Measurements from ENCODE around the gene REEP3. TPM values are rescaled to one million over a fixed set of nuclear protein-coding genes. Genes with fewer than 3 reads are reported as not detected.
"Not testable (repeated sequence)": the region's sequence is repeated elsewhere in the genome, so short reads cannot be mapped to it uniquely, and the experiment has no call there.

Gene REEP3
- total RNA-seq, 1 experiment from 2014 or later: 39.6 TPM

GRCh38 chr10:63664341-63664885 is 143.2 kb downstream of the REEP3 start:
- intact Hi-C loops (cut with micrococcal nuclease; ENCODE audit: unreplicated experiment): no loop called here
- no peak overlapping the region for H3K4me3 ChIP-seq (ENCODE audit: low read depth, low read length, poor library complexity, severe bottlenecking)
- no peaks in the 10 kb centered on the region for H3K36me3 ChIP-seq (ENCODE audit: insufficient read depth, low read length, poor library complexity, severe bottlenecking)
- H3K27me3 ChIP-seq (replicated peaks; ENCODE audit: insufficient read depth, low read depth, low read length, poor library complexity): no peaks in the 10 kb centered on the region
- peak overlapping the region; percentile 47 for H3K27ac ChIP-seq (ENCODE audit: low read depth, low read length, poor library complexity, severe bottlenecking)
- TF ChIP-seq CTCF (conservative IDR thresholded peaks at IDR 0.05; ENCODE audit: low read depth, low read length) (no peak), EZH2 (IDR thresholded peaks at IDR 0.05; ENCODE audit: borderline replicate concordance, low read depth, low read length, poor library complexity, severe bottlenecking) (no peak)
- no peak for DNase-seq (ENCODE audit: low spot score)
- POLR2A ChIA-PET (ENCODE audit: low non-redundant PET): no interaction called here
- H3K9me3 ChIP-seq (ENCODE audit: low read depth, low read length, poor library complexity, severe bottlenecking): no peaks in the 10 kb centered on the region
- CTCF ChIA-PET: no interaction called here
- BruUV-seq (replicated peaks): no TSS peak
- peaks cover 14% of the 10 kb centered on the region for H3K4me1 ChIP-seq (ENCODE audit: insufficient read depth, low read length, poor library complexity, severe bottlenecking)

DNA sequence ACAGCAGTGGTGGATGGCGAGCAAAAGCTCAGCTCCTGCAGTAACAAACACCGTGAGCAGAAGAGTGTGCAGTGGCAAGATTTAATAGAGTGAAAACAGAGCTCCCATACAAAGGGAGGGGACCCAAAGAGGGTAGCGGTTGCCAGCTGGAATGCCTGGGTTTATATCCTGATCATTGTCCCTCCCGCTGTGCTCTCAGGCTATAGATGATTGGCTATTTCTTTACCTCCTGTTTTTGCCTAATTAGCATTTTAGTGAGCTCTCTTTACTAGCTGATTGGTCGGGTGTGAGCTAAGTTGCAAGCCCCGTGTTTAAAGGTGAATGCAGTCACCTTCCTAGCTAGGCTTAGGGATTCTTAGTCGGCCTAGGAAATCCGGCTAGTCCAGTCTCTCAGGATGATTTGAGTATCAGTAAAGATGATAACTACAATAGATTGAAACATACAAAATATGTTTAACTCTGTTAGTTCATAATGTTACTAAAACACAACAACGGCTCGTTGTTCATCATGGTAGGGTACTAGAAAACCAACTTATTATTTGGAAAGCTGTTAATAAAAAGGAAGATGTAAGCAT is 143.9 kb downstream of the REEP3 start:
- CTCF ChIA-PET; H3K27me3 ChIP-seq (replicated peaks; ENCODE audit: insufficient read depth, low read depth, low read length, poor library complexity); H3K9me3 ChIP-seq (ENCODE audit: low read depth, low read length, poor library complexity, severe bottlenecking); intact Hi-C loops (cut with micrococcal nuclease; ENCODE audit: unreplicated experiment); DNase-seq (ENCODE audit: low spot score); POLR2A ChIA-PET (ENCODE audit: low non-redundant PET); H3K36me3 ChIP-seq (ENCODE audit: insufficient read depth, low read length, poor library complexity, severe bottlenecking); BruUV-seq (replicated peaks); H3K4me3 ChIP-seq (ENCODE audit: low read depth, low read length, poor library complexity, severe bottlenecking): not testable (repeated sequence)
- Histone ChIP-seq H3K27ac (ENCODE audit: low read depth, low read length, poor library complexity, severe bottlenecking) (peak overlapping the region; percentile 47), H3K4me1 (ENCODE audit: insufficient read depth, low read length, poor library complexity, severe bottlenecking) (peaks cover 18% of the 10 kb centered on the region)

- ChIA-PET POLR2A (ENCODE audit: low non-redundant PET) (no interaction called here), CTCF (no interaction called here)
- no peak overlapping the region for H3K4me3 ChIP-seq (ENCODE audit: low read depth, low read length, poor library complexity, severe bottlenecking)
- no peaks in the 10 kb centered on the region for H3K9me3 ChIP-seq (ENCODE audit: low read depth, low read length, poor library complexity, severe bottlenecking)
- H3K4me1 ChIP-seq (ENCODE audit: insufficient read depth, low read length, poor library complexity, severe bottlenecking): peaks cover 24% of the 10 kb centered on the region
- no peaks in the 10 kb centered on the region for H3K36me3 ChIP-seq (ENCODE audit: insufficient read depth, low read length, poor library complexity, severe bottlenecking)
- peak; percentile 19 for DNase-seq (ENCODE audit: low spot score)
- no TSS peak for BruUV-seq (replicated peaks)
- H3K27me3 ChIP-seq (replicated peaks; ENCODE audit: insufficient read depth, low read depth, low read length, poor library complexity): no peaks in the 10 kb centered on the region
- TF ChIP-seq CTCF (conservative IDR thresholded peaks at IDR 0.05; ENCODE audit: low read depth, low read length) (no peak), EZH2 (IDR thresholded peaks at IDR 0.05; ENCODE audit: borderline replicate concordance, low read depth, low read length, poor library complexity, severe bottlenecking) (no peak)
- H3K27ac ChIP-seq (ENCODE audit: low read depth, low read length, poor library complexity, severe bottlenecking): peak overlapping the region; percentile 47
- intact Hi-C loops (cut with micrococcal nuclease; ENCODE audit: unreplicated experiment): no loop called here
Observed at GRCh38 chr10:63665670-63666134, 144.5 kb downstream of the REEP3 start.

DNA sequence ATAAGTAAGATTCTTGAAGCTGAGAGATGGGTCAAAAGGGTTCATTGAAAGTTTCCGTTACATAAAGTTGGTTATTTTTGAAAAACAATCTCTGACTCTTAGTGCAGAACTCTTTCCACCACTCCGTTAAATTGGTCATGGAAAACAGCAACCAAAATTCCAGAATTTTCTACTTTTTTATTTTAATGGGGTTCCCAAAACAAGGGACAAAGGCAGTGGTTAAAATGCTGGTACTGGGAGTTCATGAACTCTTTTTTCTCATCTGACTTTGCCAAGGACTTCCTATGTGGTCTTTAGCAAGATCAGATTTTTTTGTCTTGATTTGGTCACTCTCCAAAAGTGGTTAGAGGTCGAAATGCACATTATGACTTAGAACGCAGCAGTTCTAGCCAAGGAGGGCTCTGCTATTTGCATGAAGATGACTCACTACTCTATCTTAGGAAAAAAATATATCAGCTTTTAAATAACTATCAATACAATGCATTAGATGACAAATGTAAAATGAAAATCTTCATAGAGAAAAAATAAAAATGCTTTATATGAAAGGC is 145.7 kb downstream of the REEP3 start:
- H3K27me3 ChIP-seq (replicated peaks; ENCODE audit: insufficient read depth, low read depth, low read length, poor library complexity): no peaks in the 10 kb centered on the region
- H3K36me3 ChIP-seq (ENCODE audit: insufficient read depth, low read length, poor library complexity, severe bottlenecking): no peaks in the 10 kb centered on the region
- ChIA-PET POLR2A (ENCODE audit: low non-redundant PET) (no interaction called here), CTCF (no interaction called here)
- peaks cover 36% of the 10 kb centered on the region for H3K4me1 ChIP-seq (ENCODE audit: insufficient read depth, low read length, poor library complexity, severe bottlenecking)
- intact Hi-C loops (cut with micrococcal nuclease; ENCODE audit: unreplicated experiment): no loop called here
- DNase-seq (ENCODE audit: low spot score): no peak
- no peak overlapping the region for H3K4me3 ChIP-seq (ENCODE audit: low read depth, low read length, poor library complexity, severe bottlenecking)
- no TSS peak for BruUV-seq (replicated peaks)
- H3K9me3 ChIP-seq (ENCODE audit: low read depth, low read length, poor library complexity, severe bottlenecking): no peaks in the 10 kb centered on the region
- TF ChIP-seq CTCF (conservative IDR thresholded peaks at IDR 0.05; ENCODE audit: low read depth, low read length) (no peak), EZH2 (IDR thresholded peaks at IDR 0.05; ENCODE audit: borderline replicate concordance, low read depth, low read length, poor library complexity, severe bottlenecking) (no peak)
- H3K27ac ChIP-seq (ENCODE audit: low read depth, low read length, poor library complexity, severe bottlenecking): no peak overlapping the region

Measured in A673 (cell line).